CD4-positive, alpha-beta T cell (primary cell): ENCODE measurements around the gene LHX8. TPM values are rescaled to one million over a fixed set of nuclear protein-coding genes. Genes with fewer than 3 reads are reported as not detected.

ENCODE experiments used
- ATAC-seq: fragments of 200-7000 bp; cut with Tn5 transposase; one replicate; pipeline ENCODE4 v1.10.0; 2022; ENCODE audit warnings: mild to moderate bottlenecking; ENCODE audit not compliant: poor library complexity
- CTCF ChIA-PET: fragments of 350-600 bp; sonication (Branson Sonifier 250); formaldehyde crosslinking; loops from one replicate; lab custom pipeline; 2021; ENCODE audit warnings: antibody characterized with exemption, inconsistent platforms; lab: Charles Lee
- POLR2A ChIA-PET: fragments of 350-600 bp; sonication (Branson Sonifier 250); formaldehyde crosslinking; loops from one replicate; lab custom pipeline; 2021; ENCODE audit warnings: antibody characterized with exemption, inconsistent platforms; lab: Charles Lee
- DNase-seq, 14 experiments: peaks; one replicate each; pipeline ENCODE4 v3.0.0-alpha.2; 2013 to 2020; ENCODE audit warnings: mixed read lengths in 2 of 14
- H3K27ac ChIP-seq, 2 donors: one replicate each; pipeline versions ENCODE4 v1.5.1 to v1.7.0; 2013; ENCODE audit warnings: low read length in 2 of 2, low read depth in 1 of 2, mild to moderate bottlenecking in 1 of 2
- H3K27me3 ChIP-seq, 2 experiments: 1 replicate in 1 of 2; 2 replicates in 1 of 2; pipeline versions ENCODE4 v1.6.1 to v1.7.0; 2013; ENCODE audit warnings: low read length in 2 of 2, control low read depth in 1 of 2, mild to moderate bottlenecking in 1 of 2, moderate library complexity in 1 of 2; ENCODE audit not compliant: insufficient read depth in 2 of 2, control insufficient read depth in 1 of 2
- H3K36me3 ChIP-seq: one replicate; pipeline ENCODE4 v1.6.1; 2013; ENCODE audit warnings: low read length, control low read depth; ENCODE audit not compliant: insufficient read depth
- H3K4me1 ChIP-seq: one replicate; pipeline ENCODE4 v1.6.1; 2013; ENCODE audit warnings: low read length, control low read depth; ENCODE audit not compliant: insufficient read depth
- H3K4me3 ChIP-seq: one replicate; pipeline ENCODE4 v1.5.1; 2013; ENCODE audit warnings: mild to moderate bottlenecking, low read length, moderate library complexity
- H3K9me3 ChIP-seq, 2 experiments: 1 replicate in 1 of 2; 2 replicates in 1 of 2; pipeline versions ENCODE4 v1.6.1 to v1.7.0; 2013; ENCODE audit warnings: low read length in 2 of 2, mild to moderate bottlenecking in 2 of 2, control low read depth in 1 of 2, moderate library complexity in 1 of 2; ENCODE audit not compliant: control insufficient read depth in 1 of 2, insufficient read depth in 1 of 2
- H3K27ac Mint-ChIP-seq: one replicate; pipeline ENCODE4 v1.8.0; 2020; ENCODE audit warnings: mixed read lengths
- H3K27me3 Mint-ChIP-seq: one replicate; pipeline ENCODE4 v1.8.0; 2021; ENCODE audit warnings: mixed read lengths
- H3K36me3 Mint-ChIP-seq: one replicate; pipeline ENCODE4 v1.8.0; 2021; ENCODE audit warnings: low read depth, mixed read lengths
- H3K4me1 Mint-ChIP-seq: one replicate; pipeline ENCODE4 v1.8.0; 2021; ENCODE audit warnings: low read depth, mixed read lengths
- H3K4me3 Mint-ChIP-seq: one replicate; pipeline ENCODE4 v1.8.0; 2020; ENCODE audit warnings: mild to moderate bottlenecking, mixed read lengths
- H3K9me3 Mint-ChIP-seq: one replicate; pipeline ENCODE4 v1.8.0; 2020; ENCODE audit warnings: mixed read lengths
- CTCF ChIP-seq: fragments of 200-600 bp; IDR thresholded peaks from one replicate; pipeline ENCODE4 v1.8.0; 2022; ENCODE audit warnings: antibody characterized with exemption, mild to moderate bottlenecking
- intact Hi-C, 2 experiments: fragments of 100-400 bp; cut with DNase I in 1 of 2; cut with micrococcal nuclease in 1 of 2; formaldehyde crosslinking; loops; one replicate each; pipeline versions ENCODE4 v1.15.1 to v1.9.0; 2023 to 2025; cut with DNase I, micrococcal nuclease
- total RNA-seq, 174 experiments: library from RNA in 2 of 174; stranded (reverse) in 2 of 174; gene quantifications; one replicate each; pipeline ENCODE4 v1.2.3 and lab custom pipeline; 2021 to 2026

Gene LHX8
- total RNA-seq, 2 experiments from 2014 or later: not detected

GRCh38 chr1:75170011-75170410 lies 35.8 kb downstream of the LHX8 start:
- intact Hi-C loops: no loop called here
- Mint-ChIP-seq H3K36me3 (no peaks in the 10 kb centered on the region), H3K27me3 (no peaks in the 10 kb centered on the region), H3K9me3 (peaks cover 3% of the 10 kb centered on the region), H3K27ac (no peak overlapping the region), H3K4me1 (no peaks in the 10 kb centered on the region), H3K4me3 (no peak overlapping the region)
- H3K9me3 ChIP-seq: peaks cover 0 to 3% of the 10 kb centered on the region in 2 experiments
- H3K27ac ChIP-seq: no peak overlapping the region
- ATAC-seq: no peak
- ChIA-PET CTCF (no interaction called here), POLR2A (no interaction called here)
- H3K4me1 ChIP-seq: no peaks in the 10 kb centered on the region
- no peak for TF ChIP-seq CTCF
- no peaks in the 10 kb centered on the region for H3K27me3 ChIP-seq
- H3K36me3 ChIP-seq: no peaks in the 10 kb centered on the region
- DNase-seq: no peak
- no peak overlapping the region for H3K4me3 ChIP-seq

- no peaks in the 10 kb centered on the region for H3K27me3 Mint-ChIP-seq
Observed at GRCh38 chr1:75170981-75171380, 36.8 kb downstream of the LHX8 start.

GRCh38 chr1:75171876-75172275 lies 37.7 kb downstream of the LHX8 start:
- CTCF ChIA-PET: interaction anchor here (1.5 kb wide), 1 partner anchor 11 kb away, joined by 3 read pairs; no protein-coding TSS in a partner anchor
- no peak overlapping the region for H3K4me3 Mint-ChIP-seq

More at GRCh38 chr1:75170981-75171380, 36.8 kb downstream of the LHX8 start:
- no peaks in the 10 kb centered on the region for H3K36me3 ChIP-seq
- H3K4me1 Mint-ChIP-seq: no peaks in the 10 kb centered on the region
- no peak for TF ChIP-seq CTCF
- intact Hi-C loops: no loop called here
- H3K27ac ChIP-seq: no peak overlapping the region
- H3K4me3 ChIP-seq: no peak overlapping the region
- no peak overlapping the region for H3K27ac Mint-ChIP-seq
- peaks cover 5% of the 10 kb centered on the region for H3K9me3 Mint-ChIP-seq
- POLR2A ChIA-PET: no interaction called here
- no peaks in the 10 kb centered on the region for H3K27me3 ChIP-seq
- CTCF ChIA-PET: interaction anchor here (1.5 kb wide), 1 partner anchor 12 kb away, joined by 3 read pairs; no protein-coding TSS in a partner anchor
- no peaks in the 10 kb centered on the region for H3K4me1 ChIP-seq
- DNase-seq (no peak), ATAC-seq (no peak)
- peaks cover 0 to 3% of the 10 kb centered on the region in 2 experiments for H3K9me3 ChIP-seq
- H3K36me3 Mint-ChIP-seq: no peaks in the 10 kb centered on the region
- no peak overlapping the region for H3K4me3 Mint-ChIP-seq

More at GRCh38 chr1:75171876-75172275, 37.7 kb downstream of the LHX8 start:
- Mint-ChIP-seq H3K36me3 (no peaks in the 10 kb centered on the region), H3K27me3 (no peaks in the 10 kb centered on the region), H3K9me3 (peaks cover 5% of the 10 kb centered on the region), H3K4me1 (no peaks in the 10 kb centered on the region), H3K27ac (no peak overlapping the region)
- Histone ChIP-seq H3K4me1 (no peaks in the 10 kb centered on the region), H3K27me3 (no peaks in the 10 kb centered on the region), H3K27ac (no peak overlapping the region), H3K4me3 (no peak overlapping the region), H3K9me3 (peaks cover 0 to 3% of the 10 kb centered on the region in 2 experiments), H3K36me3 (no peaks in the 10 kb centered on the region)
- TF ChIP-seq CTCF: no peak
- no peak for ATAC-seq
- no peak for DNase-seq
- POLR2A ChIA-PET: no interaction called here
- intact Hi-C loops: no loop called here
